Cardiac fibroblast (primary cell): ENCODE data around the gene NF2.

ENCODE experiments used
- DNase-seq, 2 donors: peaks; one replicate each; pipeline versions ENCODE4 v3.0.0 to v3.0.0-alpha.2; 2010; ENCODE audit warnings: low read depth in 2 of 2
- H3K4me3 ChIP-seq, 2 donors: replicated peaks in 1 of 2; 1 replicate in 1 of 2; 2 replicates in 1 of 2; pipeline ENCODE4 v1.5.1; 2011; ENCODE audit warnings: low read depth in 2 of 2, low read length in 2 of 2, mild to moderate bottlenecking in 2 of 2, moderate library complexity in 1 of 2
- TF ChIP-seq, protein P1 (sequence below): IDR thresholded peaks from one replicate; pipeline ENCODE4 v1.5.1; 2011; ENCODE audit warnings: low read depth, mild to moderate bottlenecking, low read length, inconsistent platforms

Gene NF2

DNA sequence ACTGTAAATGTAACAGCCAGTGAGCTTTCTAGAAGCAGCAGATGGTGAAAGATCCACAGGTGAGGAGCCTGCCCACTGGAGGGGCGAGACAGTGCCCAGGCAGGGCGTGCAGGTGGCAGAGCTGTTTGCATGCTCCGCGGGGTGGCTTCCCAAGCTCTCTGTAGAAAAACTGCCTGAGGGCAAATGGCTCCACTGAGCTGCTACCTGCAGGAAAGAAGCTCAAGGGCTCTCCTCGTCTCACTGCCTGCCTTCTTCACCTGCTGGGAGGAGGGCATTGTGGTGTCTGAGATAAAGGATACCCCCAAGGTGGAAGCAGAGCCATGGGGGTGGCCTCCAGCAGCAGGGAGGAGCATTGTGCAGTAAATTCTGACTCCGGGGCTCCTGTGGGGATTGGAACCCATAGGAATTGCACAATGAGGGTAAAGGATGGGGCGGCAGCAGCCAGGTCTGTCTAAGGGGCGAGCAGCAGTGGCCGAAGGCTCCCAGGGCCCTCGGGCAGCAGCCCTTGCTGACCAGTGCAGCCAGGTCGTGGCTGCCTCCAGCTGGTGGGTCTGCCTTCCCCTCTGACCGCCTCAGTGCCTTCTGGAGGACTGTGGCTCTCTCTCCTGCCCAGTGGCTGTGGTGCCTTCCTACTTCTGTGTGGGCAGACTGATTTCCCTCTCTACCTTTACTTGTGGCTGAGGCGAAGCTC lies 88.3 kb downstream of the NF2 start:
- no peak for DNase-seq
- TF ChIP-seq, protein P1, sequence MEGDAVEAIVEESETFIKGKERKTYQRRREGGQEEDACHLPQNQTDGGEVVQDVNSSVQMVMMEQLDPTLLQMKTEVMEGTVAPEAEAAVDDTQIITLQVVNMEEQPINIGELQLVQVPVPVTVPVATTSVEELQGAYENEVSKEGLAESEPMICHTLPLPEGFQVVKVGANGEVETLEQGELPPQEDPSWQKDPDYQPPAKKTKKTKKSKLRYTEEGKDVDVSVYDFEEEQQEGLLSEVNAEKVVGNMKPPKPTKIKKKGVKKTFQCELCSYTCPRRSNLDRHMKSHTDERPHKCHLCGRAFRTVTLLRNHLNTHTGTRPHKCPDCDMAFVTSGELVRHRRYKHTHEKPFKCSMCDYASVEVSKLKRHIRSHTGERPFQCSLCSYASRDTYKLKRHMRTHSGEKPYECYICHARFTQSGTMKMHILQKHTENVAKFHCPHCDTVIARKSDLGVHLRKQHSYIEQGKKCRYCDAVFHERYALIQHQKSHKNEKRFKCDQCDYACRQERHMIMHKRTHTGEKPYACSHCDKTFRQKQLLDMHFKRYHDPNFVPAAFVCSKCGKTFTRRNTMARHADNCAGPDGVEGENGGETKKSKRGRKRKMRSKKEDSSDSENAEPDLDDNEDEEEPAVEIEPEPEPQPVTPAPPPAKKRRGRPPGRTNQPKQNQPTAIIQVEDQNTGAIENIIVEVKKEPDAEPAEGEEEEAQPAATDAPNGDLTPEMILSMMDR, result no peak
- no peak overlapping the region for H3K4me3 ChIP-seq

DNA sequence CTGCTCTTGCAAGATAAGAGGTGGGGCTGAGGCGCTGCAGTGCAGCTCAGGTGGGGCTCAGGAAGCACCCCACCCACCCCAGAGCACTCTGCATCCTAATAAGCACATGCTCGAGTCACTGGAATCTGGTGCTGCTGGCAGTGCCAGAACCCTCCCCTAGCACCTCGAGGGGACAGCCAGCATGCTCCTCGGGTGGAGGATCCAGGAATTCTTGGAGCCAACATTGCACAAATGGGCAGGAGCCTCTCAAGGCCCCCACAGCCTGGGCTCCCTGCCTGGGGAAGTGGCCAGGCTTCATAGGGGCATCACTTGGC lies 88.9 kb downstream of the NF2 start:
- no peak for DNase-seq
- H3K4me3 ChIP-seq, result no peak overlapping the region
- TF ChIP-seq, protein P1, result no peak

DNA sequence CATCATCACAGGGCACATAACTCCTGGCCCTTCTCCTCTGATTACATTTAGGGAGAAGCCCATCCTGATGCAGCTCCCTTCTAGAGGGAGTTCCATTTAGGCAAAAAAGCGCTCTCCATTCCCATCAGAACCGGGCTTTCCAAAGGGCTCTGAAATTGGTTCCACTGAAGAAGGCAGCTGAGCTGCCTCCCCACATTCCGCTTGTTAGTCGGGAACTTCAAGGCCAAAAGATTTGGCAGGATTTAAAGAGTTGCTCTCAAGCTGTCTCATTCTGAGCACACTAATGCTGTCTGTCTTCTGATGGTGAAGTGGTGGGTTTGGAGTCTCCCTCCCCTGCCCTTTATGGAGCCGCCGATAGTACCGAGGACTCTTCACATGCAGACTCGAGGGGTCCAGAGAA lies 89.7 kb downstream of the NF2 start:
- no peak overlapping the region for H3K4me3 ChIP-seq
- DNase-seq, result no peak
- TF ChIP-seq, protein P1, result no peak

DNA sequence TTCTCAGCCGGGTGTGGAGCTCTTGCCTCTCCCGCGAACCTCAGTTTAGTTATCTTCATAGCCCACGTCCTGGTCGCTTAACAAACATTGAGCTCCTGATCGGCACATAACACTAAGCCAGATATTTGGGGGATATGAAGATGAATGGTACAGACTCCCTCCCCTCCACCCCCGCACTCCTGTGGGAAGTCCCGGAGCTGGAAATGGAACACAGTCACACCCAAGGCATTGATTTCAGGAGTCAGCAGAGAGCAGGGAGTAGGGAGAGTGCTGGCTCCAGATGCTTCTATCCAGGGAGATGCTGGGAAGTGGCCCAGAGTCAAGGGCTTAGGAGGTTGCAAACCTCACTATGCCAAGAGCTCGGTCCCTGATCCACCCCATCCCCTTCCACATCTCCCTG lies 90.2 kb downstream of the NF2 start:
- no peak overlapping the region for H3K4me3 ChIP-seq
- TF ChIP-seq, protein P1, result no peak
- DNase-seq, result no peak

DNA sequence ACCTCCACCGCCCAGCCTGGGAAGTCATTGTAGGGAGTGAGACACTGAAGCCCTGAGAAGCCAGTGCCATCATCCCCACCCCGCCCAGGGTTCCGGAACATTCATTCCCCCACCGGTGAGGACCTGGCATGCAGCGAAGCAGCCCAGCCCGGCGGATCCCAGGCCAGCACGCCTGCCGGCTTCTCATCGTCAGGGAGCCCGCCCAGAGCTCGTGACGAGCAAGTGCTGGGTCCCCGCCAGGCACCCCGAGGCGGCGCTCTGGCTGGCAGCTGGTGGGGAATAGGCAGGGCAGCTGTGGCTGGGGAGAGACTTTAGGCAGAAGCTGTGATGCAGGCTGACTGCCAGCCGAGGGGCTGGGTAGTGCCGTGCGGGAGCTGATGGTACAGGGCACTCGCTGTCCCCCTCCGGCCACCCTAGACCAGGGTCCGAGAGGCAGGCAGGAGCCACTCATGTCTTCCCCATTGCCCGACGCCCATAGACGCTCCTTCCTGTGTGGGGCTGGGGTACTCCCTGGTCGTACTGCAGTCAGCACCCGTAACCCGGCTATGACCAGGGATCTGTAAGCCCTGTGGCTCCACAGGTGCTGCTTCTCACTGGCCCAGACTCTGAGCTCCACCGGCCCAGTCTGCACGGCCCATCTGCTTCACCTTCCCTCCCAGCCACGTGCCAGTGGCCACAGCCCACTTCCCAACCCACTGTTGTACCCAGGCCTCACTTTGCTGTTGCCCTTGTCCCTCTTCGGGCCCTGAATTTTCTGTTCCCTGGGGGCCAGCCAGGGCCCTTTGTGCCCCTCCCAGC lies 91.9 kb downstream of the NF2 start:
- H3K4me3 ChIP-seq, result no peak overlapping the region
- no peak for DNase-seq
- TF ChIP-seq, protein P1, result no peak

DNA sequence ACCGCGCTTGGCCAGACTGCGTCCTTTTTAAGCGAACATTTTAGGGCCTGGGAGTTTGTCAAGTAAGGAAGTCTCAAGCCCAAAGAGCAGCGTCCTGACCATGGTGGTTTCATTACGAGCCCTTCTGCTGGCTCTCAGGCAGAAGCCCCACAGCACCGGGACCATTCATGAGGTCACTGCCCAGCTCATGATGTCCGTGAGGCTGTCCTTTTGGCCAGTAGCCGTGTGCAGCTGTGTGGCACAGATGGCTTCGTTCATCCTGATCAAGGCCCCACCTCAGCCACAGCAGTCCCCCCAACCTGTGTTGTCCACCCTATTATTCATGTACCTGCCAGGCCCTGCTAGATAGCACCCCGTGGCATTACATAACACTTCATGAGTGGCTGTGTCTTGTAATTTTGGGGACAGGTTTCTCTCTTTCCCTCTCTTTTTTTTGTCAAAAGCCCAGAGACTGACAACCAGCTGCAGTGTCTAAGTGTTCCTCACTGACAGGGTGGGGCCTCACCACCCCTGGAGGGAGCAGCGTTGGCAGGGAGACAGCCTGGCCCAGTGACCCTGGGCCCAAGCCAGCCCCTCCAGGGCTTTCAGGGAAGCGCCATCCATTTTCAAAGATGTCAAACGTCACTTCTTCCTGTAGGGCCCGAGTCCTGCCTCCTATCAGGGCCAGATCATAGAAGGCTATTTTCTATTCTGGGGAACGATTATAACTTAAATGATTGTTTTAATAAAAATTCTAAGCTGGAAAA lies 94.6 kb downstream of the NF2 start:
- no peak for DNase-seq
- no peak overlapping the region for H3K4me3 ChIP-seq
- TF ChIP-seq, protein P1, result no peak
